Measurements from ENCODE around the gene PYY.
"Not testable (repeated sequence)": the region's sequence is repeated elsewhere in the genome, so short reads cannot be mapped to it uniquely, and the experiment has no call there.

The PYY gene

GRCh38 chr17:43978078-43978477 lies 24.3 kb upstream of the PYY start:
- no peak for DNase-seq (ENCODE audit: low read depth)

GRCh38 chr17:43976963-43977837 lies 23.5 kb upstream of the PYY start:
- no peak for DNase-seq (ENCODE audit: low read depth)

- no peak for DNase-seq (ENCODE audit: low read depth)
Measured at GRCh38 chr17:43975898-43976297, 22.2 kb upstream of the PYY start.

GRCh38 chr17:43974382-43975266 lies 20.9 kb upstream of the PYY start:
- no peak for DNase-seq (ENCODE audit: low read depth)

GRCh38 chr17:43972444-43973212 lies 18.9 kb upstream of the PYY start:
- not testable (repeated sequence) for DNase-seq (ENCODE audit: low read depth)

GRCh38 chr17:43971436-43971835 lies 17.7 kb upstream of the PYY start:
- not testable (repeated sequence) for DNase-seq (ENCODE audit: low read depth)

GRCh38 chr17:43970366-43970765 lies 16.6 kb upstream of the PYY start:
- DNase-seq (ENCODE audit: low read depth) = no peak

- DNase-seq (ENCODE audit: low read depth) = no peak
Measured at GRCh38 chr17:43967251-43967875, 13.6 kb upstream of the PYY start.

GRCh38 chr17:43966276-43966675 lies 12.5 kb upstream of the PYY start:
- DNase-seq (ENCODE audit: low read depth) = no peak

- DNase-seq (ENCODE audit: low read depth) = no peak
Measured at GRCh38 chr17:43962479-43962878, 8.7 kb upstream of the PYY start.

- DNase-seq (ENCODE audit: low read depth) = no peak
Measured at GRCh38 chr17:43961954-43962353, 8.2 kb upstream of the PYY start.

- DNase-seq (ENCODE audit: low read depth) = not testable (repeated sequence)
Measured at GRCh38 chr17:43961292-43961691, 7.6 kb upstream of the PYY start.

- no peak for DNase-seq (ENCODE audit: low read depth)
Measured at GRCh38 chr17:43958748-43959352, 5.1 kb upstream of the PYY start.

GRCh38 chr17:43956222-43956621 lies 2.5 kb upstream of the PYY start:
- no peak for DNase-seq (ENCODE audit: low read depth)

GRCh38 chr17:43952724-43953666 lies 745 bp downstream of the PYY start:
- no peak for DNase-seq (ENCODE audit: low read depth)

GRCh38 chr17:43952351-43952723 lies 1.4 kb downstream of the PYY start:
- no peak for DNase-seq (ENCODE audit: low read depth)

GRCh38 chr17:43951750-43952149 lies 2.0 kb downstream of the PYY start:
- DNase-seq (ENCODE audit: low read depth) = no peak

- DNase-seq (ENCODE audit: low read depth) = no peak
Measured at GRCh38 chr17:43950554-43950953, 3.2 kb downstream of the PYY start.

GRCh38 chr17:43949781-43950180 lies 4.0 kb downstream of the PYY start:
- DNase-seq (ENCODE audit: low read depth) = no peak

- DNase-seq (ENCODE audit: low read depth) = no peak
Measured at GRCh38 chr17:43946781-43947180, 7.0 kb downstream of the PYY start.

Measured in activated T-cell treated with anti-CD3 and anti-CD28 coated beads for 1 hour (primary cell).